Stimulated activated CD4-positive, alpha-beta T cell treated with anti-CD3 and anti-CD28 coated beads, Interleukin-4, amount 100 ng/mL, for 24 hours (primary cell): ENCODE data around the gene BEND2.

Source experiments
- DNase-seq: peaks from one replicate; pipeline ENCODE4 v3.0.0-alpha.2; 2020

Gene BEND2

GRCh38 chrX:18133605-18134004 is 87.1 kb downstream of the BEND2 start:
- DNase-seq = no peak

- DNase-seq = no peak
Measured at GRCh38 chrX:18129690-18130089, 91.0 kb downstream of the BEND2 start.

- no peak for DNase-seq
Measured at GRCh38 chrX:18126971-18127370, 93.7 kb downstream of the BEND2 start.

- DNase-seq = no peak
Measured at GRCh38 chrX:18119856-18120255, 100.8 kb downstream of the BEND2 start.
